Ishikawa (cell line): Measurements from ENCODE around the gene SAMD14.

Experiments
- CEBPB ChIP-seq: IDR thresholded peaks from 2 replicates; pipeline ENCODE4 v1.6.1; 2012
- CREB1 ChIP-seq: IDR thresholded peaks from 2 replicates; pipeline ENCODE4 v1.6.1; 2012; ENCODE audit warnings: low read depth
- EGR1 ChIP-seq: IDR thresholded peaks from 2 replicates; pipeline ENCODE4 v1.6.1; 2012
- EP300 ChIP-seq: IDR thresholded peaks from 2 replicates; pipeline ENCODE4 v1.6.1; 2012; ENCODE audit warnings: borderline replicate concordance
- FOXM1 ChIP-seq: IDR thresholded peaks from 2 replicates; pipeline ENCODE4 v1.6.1; 2012; ENCODE audit warnings: low read depth, borderline replicate concordance
- NFIC ChIP-seq: IDR thresholded peaks from 2 replicates; pipeline ENCODE4 v1.6.1; 2012
- RAD21 ChIP-seq: IDR thresholded peaks from 2 replicates; pipeline ENCODE4 v1.6.1; 2012; ENCODE audit warnings: low read depth
- TAF1 ChIP-seq: IDR thresholded peaks from 2 replicates; pipeline ENCODE4 v1.6.1; 2012; ENCODE audit warnings: low read depth, mild to moderate bottlenecking
- TCF12 ChIP-seq: IDR thresholded peaks from 2 replicates; pipeline ENCODE4 v1.6.1; 2012; ENCODE audit warnings: low read depth
- TEAD4 ChIP-seq: IDR thresholded peaks from 2 replicates; pipeline ENCODE4 v1.6.1; 2012
- YY1 ChIP-seq: IDR thresholded peaks from 2 replicates; pipeline ENCODE4 v1.6.1; 2012; ENCODE audit warnings: low read depth
- ZBTB7A ChIP-seq: IDR thresholded peaks from 2 replicates; pipeline ENCODE4 v1.6.1; 2012; ENCODE audit warnings: low read depth
- TF ChIP-seq, protein P1 (sequence below): IDR thresholded peaks from 2 replicates; pipeline ENCODE4 v1.6.1; 2012
- TF ChIP-seq, protein P2 (sequence below): IDR thresholded peaks from 2 replicates; pipeline ENCODE4 v1.6.1; 2012; ENCODE audit warnings: low read depth, mild to moderate bottlenecking
- TF ChIP-seq, protein P3 (sequence below): IDR thresholded peaks from 2 replicates; pipeline ENCODE4 v1.6.1; 2012

Gene SAMD14

DNA sequence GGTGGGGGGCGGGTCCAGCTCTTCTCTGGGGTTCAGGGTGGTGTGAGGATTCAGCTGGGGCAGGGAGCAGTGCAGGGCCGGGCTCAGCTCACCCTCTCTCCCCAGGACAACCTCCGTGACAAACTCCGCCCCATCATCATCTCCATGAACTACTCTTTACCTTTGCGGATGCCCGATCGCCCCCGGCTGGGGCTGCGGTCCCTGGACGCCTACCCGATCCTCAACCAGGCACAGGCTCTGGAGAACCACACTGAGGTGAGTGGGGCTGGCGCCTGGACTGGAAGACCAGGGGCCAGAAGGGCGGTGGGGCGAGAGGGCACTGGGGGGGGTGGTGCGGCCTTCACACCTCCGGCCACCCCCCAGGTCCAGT is 53.8 kb downstream of the SAMD14 start:
- TF ChIP-seq CREB1 (no peak), EP300 (no peak), NFIC (no peak), FOXM1 (no peak), RAD21 (no peak), TEAD4 (no peak), CEBPB (no peak), YY1 (no peak), TAF1 (no peak), EGR1 (no peak)
- TF ChIP-seq, protein P1, sequence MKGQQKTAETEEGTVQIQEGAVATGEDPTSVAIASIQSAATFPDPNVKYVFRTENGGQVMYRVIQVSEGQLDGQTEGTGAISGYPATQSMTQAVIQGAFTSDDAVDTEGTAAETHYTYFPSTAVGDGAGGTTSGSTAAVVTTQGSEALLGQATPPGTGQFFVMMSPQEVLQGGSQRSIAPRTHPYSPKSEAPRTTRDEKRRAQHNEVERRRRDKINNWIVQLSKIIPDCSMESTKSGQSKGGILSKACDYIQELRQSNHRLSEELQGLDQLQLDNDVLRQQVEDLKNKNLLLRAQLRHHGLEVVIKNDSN: no peak

DNA sequence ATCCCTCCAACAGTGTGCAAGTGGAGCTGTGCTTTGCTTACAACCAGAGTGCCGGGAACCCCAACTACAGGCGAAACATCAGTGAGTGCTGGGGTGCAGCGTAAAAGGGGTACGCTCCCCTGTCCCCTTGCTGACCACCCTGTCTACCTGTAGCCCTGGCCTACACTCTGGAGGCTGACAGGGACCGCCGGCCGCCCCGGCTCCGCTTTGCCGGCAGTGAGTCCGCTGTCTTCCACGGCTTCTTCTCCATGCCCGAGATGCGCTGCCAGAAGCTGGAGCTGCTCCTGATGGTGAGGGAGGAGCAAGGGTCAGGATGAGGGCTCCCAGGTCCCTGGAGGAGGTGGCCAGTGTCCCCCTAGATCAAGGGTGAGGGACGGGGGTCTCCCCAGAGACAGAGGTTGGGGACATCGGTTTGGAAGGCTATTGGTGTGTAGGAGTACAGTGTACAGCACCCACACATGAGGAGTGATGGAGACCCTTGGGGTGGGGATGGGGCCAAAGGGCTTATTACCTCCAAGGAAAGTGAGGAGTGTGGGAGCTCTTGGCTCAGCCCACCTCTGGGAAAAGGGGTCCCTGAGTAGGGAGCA is 54.4 kb downstream of the SAMD14 start:
- TF ChIP-seq NFIC (no peak), FOXM1 (no peak), YY1 (no peak), TEAD4 (no peak), ZBTB7A (no peak), CEBPB (no peak), CREB1 (no peak), RAD21 (no peak), TAF1 (no peak), EP300 (no peak)
- TF ChIP-seq, protein P2, sequence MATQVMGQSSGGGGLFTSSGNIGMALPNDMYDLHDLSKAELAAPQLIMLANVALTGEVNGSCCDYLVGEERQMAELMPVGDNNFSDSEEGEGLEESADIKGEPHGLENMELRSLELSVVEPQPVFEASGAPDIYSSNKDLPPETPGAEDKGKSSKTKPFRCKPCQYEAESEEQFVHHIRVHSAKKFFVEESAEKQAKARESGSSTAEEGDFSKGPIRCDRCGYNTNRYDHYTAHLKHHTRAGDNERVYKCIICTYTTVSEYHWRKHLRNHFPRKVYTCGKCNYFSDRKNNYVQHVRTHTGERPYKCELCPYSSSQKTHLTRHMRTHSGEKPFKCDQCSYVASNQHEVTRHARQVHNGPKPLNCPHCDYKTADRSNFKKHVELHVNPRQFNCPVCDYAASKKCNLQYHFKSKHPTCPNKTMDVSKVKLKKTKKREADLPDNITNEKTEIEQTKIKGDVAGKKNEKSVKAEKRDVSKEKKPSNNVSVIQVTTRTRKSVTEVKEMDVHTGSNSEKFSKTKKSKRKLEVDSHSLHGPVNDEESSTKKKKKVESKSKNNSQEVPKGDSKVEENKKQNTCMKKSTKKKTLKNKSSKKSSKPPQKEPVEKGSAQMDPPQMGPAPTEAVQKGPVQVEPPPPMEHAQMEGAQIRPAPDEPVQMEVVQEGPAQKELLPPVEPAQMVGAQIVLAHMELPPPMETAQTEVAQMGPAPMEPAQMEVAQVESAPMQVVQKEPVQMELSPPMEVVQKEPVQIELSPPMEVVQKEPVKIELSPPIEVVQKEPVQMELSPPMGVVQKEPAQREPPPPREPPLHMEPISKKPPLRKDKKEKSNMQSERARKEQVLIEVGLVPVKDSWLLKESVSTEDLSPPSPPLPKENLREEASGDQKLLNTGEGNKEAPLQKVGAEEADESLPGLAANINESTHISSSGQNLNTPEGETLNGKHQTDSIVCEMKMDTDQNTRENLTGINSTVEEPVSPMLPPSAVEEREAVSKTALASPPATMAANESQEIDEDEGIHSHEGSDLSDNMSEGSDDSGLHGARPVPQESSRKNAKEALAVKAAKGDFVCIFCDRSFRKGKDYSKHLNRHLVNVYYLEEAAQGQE: no peak

DNA sequence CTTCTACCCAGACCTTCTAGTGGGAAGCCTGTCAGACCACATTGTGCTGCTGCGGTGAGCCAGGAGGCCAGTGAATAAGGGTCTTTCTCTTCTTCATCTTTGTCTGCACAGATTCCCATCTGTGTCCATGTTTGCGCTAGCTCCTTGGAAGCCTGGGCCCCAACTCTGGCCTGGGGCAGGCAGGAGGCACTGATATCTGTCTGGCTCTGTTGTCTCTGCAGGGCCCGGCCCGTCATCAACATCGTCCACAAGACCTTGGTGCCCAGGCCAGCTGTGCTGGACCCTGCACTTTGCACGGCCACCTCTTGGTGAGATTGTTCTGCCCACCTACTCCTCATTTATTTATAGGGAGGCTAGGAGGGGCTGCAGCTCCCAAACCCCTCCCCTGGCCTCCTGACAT is 55.7 kb downstream of the SAMD14 start:
- TF ChIP-seq CREB1 (no peak), CEBPB (no peak), FOXM1 (no peak), ZBTB7A (no peak), NFIC (no peak), TCF12 (no peak), YY1 (no peak), EP300 (no peak), EGR1 (no peak), RAD21 (no peak), TEAD4 (no peak), TAF1 (no peak)
- TF ChIP-seq, protein P2: no peak
- TF ChIP-seq, protein P1: no peak
- TF ChIP-seq, protein P3, sequence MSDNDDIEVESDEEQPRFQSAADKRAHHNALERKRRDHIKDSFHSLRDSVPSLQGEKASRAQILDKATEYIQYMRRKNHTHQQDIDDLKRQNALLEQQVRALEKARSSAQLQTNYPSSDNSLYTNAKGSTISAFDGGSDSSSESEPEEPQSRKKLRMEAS: no peak

DNA sequence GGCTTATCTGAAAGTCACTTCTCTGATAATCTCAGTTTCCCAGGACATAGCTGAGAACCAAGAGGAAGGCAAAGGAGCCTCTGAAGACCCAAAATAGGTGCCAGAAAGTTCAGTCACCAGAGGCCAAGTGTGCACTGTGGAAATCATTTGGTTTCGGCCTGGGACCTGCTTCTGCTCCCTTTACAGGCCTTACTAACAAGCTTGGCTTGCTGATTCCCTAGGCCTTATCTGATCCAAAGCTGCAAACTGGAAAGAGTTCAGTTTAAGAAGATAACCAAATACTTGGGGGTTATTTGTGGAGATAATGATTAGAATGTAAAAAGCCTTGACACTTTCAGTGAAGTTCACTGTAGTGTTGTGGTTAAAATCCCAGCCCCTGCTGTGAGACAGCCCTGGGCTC is 57.0 kb downstream of the SAMD14 start:
- TF ChIP-seq FOXM1 (no peak), ZBTB7A (no peak), TCF12 (no peak), EGR1 (no peak), CREB1 (no peak), TEAD4 (no peak), RAD21 (no peak), NFIC (no peak), CEBPB (no peak), YY1 (no peak), EP300 (no peak), TAF1 (no peak)
- TF ChIP-seq, protein P2: no peak
- TF ChIP-seq, protein P1: no peak
- TF ChIP-seq, protein P3: no peak
